Colonic mucosa (tissue), 4 donors: Measurements from ENCODE around the gene RGS12. TPM values are rescaled to one million over a fixed set of nuclear protein-coding genes. Genes with fewer than 3 reads are reported as not detected.

Experiments
- DNase-seq: peaks from one replicate; pipeline ENCODE4 v3.0.0-alpha.2; 2020
- H3K27ac ChIP-seq: fragments of 200-600 bp; one replicate; pipeline ENCODE4 v1.8.0; 2021
- H3K27me3 ChIP-seq: fragments of 200-600 bp; one replicate; pipeline ENCODE4 v1.8.0; 2021
- H3K36me3 ChIP-seq: fragments of 200-600 bp; one replicate; pipeline ENCODE4 v1.8.0; 2021
- H3K4me1 ChIP-seq: fragments of 200-600 bp; one replicate; pipeline ENCODE4 v1.8.0; 2021; ENCODE audit warnings: mild to moderate bottlenecking
- H3K4me3 ChIP-seq: fragments of 200-600 bp; one replicate; pipeline ENCODE4 v1.8.0; 2021
- H3K9ac ChIP-seq, 2 donors: one replicate each; pipeline ENCODE4 v1.7.0; 2013; ENCODE audit warnings: control low read depth in 2 of 2, low read depth in 2 of 2, low read length in 2 of 2
- H3K9me3 ChIP-seq: fragments of 200-600 bp; one replicate; pipeline ENCODE4 v1.8.0; 2021
- CTCF ChIP-seq: fragments of 200-600 bp; IDR thresholded peaks from one replicate; pipeline ENCODE4 v1.8.0; 2022; ENCODE audit warnings: antibody characterized with exemption, mild to moderate bottlenecking
- intact Hi-C: fragments of 100-400 bp; cut with DNase I; formaldehyde crosslinking; loops from one replicate; pipeline ENCODE4 v1.14.1; 2022
- total RNA-seq, 2 donors: library from RNA; stranded (reverse); fragmentation: NEBNext Ultra II Directional in 1 of 2; extraction: Animal tissue kit (Norgen Biotek cat#: 25700) in 1 of 2; gene quantifications; one replicate each; pipeline ENCODE4 v1.2.1, GENCODE V29; 2021
- donor health status: healthy.
- donor health status: DM: no; HTN: no; CAD: no.
- donor health status: DM: no; HTN: no; CAD: no.

The RGS12 gene
- total RNA-seq, 2 donors from 2014 or later, result 18.0 to 25.7 TPM

DNA sequence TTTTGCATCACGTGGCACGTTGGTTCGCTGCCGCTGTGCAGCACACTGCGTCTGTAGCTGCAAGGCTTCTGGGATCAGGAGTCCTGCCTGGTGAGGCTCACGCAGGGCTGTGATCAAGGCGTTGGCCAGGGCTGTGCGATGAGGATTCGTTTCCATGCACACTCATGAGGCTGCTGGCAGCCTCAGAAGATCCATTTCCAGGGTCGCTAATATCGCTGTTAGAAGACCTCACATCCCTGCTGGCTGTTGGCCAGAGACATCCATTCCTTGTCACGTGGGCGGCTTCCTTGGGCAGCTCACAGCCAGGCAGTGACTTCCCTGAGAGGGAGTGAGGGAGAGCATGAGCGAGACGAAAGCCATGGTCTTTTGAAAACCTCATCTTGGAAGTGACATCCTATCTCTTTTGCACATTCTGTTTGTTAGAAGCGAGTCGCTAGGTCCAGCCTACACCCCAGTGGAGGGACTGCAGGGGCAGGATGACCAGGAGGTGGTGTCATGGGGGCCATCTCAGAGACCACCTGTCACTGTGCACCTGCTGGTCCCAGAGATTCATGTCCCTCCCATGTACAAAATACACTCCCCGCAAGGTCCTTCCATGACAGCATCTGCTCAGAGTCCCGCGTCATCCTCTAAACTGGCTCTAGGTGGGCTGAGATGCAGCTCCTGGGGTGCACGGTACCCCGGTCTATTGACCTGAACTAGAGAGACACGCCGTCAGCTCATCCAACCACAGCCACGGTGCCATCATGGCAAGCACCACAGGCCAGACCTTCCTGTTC lies 12.2 kb downstream of the RGS12 start:
- peak overlapping the region; percentile 14 for H3K27ac ChIP-seq
- H3K36me3 ChIP-seq, result no peaks in the 10 kb centered on the region
- no peak for DNase-seq
- H3K4me3 ChIP-seq, result no peak overlapping the region
- intact Hi-C loops, result no loop called here
- H3K27me3 ChIP-seq, result no peaks in the 10 kb centered on the region
- TF ChIP-seq CTCF, result no peak
- H3K4me1 ChIP-seq, result peaks cover 6% of the 10 kb centered on the region
- H3K9ac ChIP-seq, result no peak overlapping the region
- no peaks in the 10 kb centered on the region for H3K9me3 ChIP-seq

DNA sequence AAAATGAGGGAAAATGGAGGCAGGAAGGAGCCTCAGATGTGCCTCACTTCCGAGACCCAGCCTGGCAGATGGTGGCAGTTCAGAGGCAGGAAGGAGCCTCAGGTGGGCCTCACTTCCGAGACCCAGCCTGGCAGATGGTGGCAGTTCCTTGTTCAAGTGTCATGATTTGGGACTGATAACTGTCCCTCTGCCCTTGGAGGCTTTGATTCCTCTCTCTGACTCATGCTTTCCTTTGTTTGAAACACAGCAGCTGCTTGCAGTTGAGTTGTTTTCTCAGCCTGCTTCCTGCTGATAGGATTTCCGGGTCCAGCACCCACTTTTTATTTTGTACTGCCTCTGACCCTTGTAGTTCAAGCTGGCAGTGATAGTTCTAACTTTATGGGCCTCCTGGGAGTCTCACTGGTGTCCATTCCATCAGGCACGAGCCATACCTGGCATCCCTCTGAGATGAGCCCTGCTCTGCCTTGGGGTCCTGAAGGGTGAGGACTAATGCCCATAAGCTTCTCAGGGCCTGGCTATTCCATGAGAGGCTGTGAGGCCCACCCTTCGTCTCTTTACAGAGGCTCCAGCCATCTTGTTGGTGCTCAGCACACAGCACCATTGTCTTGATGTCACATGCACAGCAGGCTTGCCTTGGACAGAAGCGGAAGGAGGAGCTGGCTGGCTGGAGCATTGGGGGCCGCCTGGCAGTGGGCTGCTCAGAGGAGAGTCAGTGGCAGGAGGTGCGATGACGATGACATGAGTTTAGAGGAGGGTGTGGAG lies 13.0 kb downstream of the RGS12 start:
- peak; percentile 29 for DNase-seq

DNA sequence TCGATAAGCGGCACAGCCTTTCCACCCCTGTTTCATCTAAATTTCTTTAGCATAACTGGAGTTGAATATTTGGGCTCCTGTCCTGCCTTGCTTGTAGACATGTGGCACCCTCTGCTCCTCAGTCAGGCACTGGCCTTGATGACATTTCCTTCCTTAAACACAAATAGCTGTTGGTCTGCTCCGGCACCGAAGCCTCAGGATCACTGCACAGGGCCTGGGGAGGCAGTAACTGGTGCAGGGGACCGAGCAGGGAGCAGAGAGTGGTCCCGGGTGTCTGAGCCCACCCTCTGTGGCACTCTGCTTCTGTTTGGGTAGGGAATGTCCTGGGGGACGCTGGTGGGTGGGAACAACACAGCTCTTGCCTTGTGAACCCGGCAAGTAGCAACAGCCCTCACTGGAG lies 13.6 kb downstream of the RGS12 start:
- H3K9ac ChIP-seq, result no peak overlapping the region
- TF ChIP-seq CTCF, result no peak
- H3K9me3 ChIP-seq, result no peaks in the 10 kb centered on the region
- peaks cover 6% of the 10 kb centered on the region for H3K4me1 ChIP-seq
- no peak for DNase-seq
- no peaks in the 10 kb centered on the region for H3K27me3 ChIP-seq
- no peak overlapping the region for H3K4me3 ChIP-seq
- no peak overlapping the region for H3K27ac ChIP-seq
- H3K36me3 ChIP-seq, result no peaks in the 10 kb centered on the region
- intact Hi-C loops, result no loop called here

More for the DNA sequence above, 13.0 kb downstream of the RGS12 start:
- peaks cover 6% of the 10 kb centered on the region for H3K4me1 ChIP-seq
- H3K9me3 ChIP-seq, result no peaks in the 10 kb centered on the region
- no peak overlapping the region for H3K4me3 ChIP-seq
- no peaks in the 10 kb centered on the region for H3K36me3 ChIP-seq
- H3K27me3 ChIP-seq, result no peaks in the 10 kb centered on the region
- H3K9ac ChIP-seq, result no peak overlapping the region
- intact Hi-C loops, result no loop called here
- no peak for TF ChIP-seq CTCF
- H3K27ac ChIP-seq, result peak overlapping the region; percentile 14

- Histone ChIP-seq H3K4me1 (peaks cover 6% of the 10 kb centered on the region), H3K27ac (no peak overlapping the region), H3K36me3 (no peaks in the 10 kb centered on the region), H3K4me3 (no peak overlapping the region), H3K9ac (no peak overlapping the region), H3K27me3 (no peaks in the 10 kb centered on the region), H3K9me3 (no peaks in the 10 kb centered on the region)
- no peak for TF ChIP-seq CTCF
- no peak for DNase-seq
- intact Hi-C loops, result no loop called here
Observed at GRCh38 chr4:3307060-3307459, 14.2 kb downstream of the RGS12 start.

GRCh38 chr4:3307486-3307885 lies 14.7 kb downstream of the RGS12 start:
- no peak overlapping the region for H3K27ac ChIP-seq
- peaks cover 6% of the 10 kb centered on the region for H3K4me1 ChIP-seq

More at GRCh38 chr4:3307486-3307885, 14.7 kb downstream of the RGS12 start:
- TF ChIP-seq CTCF, result no peak
- no peak overlapping the region for H3K9ac ChIP-seq
- H3K4me3 ChIP-seq, result no peak overlapping the region
- no peaks in the 10 kb centered on the region for H3K27me3 ChIP-seq
- no peaks in the 10 kb centered on the region for H3K36me3 ChIP-seq
- no peaks in the 10 kb centered on the region for H3K9me3 ChIP-seq
- intact Hi-C loops, result no loop called here
- no peak for DNase-seq
